ENCODE measurements around the gene PIK3R4. TPM values are rescaled to one million over a fixed set of nuclear protein-coding genes. Genes with fewer than 3 reads are reported as not detected.

Gene PIK3R4
- total RNA-seq, 2 donors from 2014 or later = 17.4 to 23.9 TPM

DNA sequence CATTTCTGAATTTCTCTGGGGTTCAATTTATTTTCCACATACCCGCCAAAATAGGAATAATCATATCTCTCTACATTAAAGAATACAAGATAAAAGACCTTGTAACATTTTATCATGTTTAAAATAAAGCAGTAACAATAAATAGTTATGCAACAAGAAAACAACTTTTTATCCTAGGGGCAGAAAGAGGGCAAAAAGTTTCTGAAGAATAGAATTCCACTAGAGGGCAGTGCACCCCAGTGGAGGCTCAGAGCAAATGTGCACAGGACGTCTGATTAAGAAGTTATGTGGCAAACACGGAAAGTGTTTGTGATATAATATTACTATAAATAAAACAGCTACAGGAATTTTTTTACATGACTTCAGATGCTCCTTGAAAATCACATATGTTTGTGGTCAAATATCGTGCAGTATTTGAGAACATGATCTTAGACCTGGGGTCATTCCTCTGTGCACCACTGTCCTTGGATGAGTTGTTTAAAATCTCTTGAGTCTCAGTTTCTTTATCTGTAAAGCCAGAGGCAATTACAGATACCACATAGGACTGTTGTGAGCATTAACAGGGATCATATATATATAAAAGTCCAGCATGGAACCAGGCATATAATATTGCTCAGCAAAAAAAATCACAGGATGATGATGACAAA lies 13.2 kb upstream of the PIK3R4 start:
- Mint-ChIP-seq H3K27ac (no peak overlapping the region), H3K27me3 (peaks cover 11% of the 10 kb centered on the region), H3K4me1 (no peaks in the 10 kb centered on the region), H3K36me3 (ENCODE audit: low read depth) (no peaks in the 10 kb centered on the region), H3K9me3 (no peaks in the 10 kb centered on the region), H3K4me3 (no peak overlapping the region)
- ATAC-seq (replicated peaks) = peak; percentile 78

DNA sequence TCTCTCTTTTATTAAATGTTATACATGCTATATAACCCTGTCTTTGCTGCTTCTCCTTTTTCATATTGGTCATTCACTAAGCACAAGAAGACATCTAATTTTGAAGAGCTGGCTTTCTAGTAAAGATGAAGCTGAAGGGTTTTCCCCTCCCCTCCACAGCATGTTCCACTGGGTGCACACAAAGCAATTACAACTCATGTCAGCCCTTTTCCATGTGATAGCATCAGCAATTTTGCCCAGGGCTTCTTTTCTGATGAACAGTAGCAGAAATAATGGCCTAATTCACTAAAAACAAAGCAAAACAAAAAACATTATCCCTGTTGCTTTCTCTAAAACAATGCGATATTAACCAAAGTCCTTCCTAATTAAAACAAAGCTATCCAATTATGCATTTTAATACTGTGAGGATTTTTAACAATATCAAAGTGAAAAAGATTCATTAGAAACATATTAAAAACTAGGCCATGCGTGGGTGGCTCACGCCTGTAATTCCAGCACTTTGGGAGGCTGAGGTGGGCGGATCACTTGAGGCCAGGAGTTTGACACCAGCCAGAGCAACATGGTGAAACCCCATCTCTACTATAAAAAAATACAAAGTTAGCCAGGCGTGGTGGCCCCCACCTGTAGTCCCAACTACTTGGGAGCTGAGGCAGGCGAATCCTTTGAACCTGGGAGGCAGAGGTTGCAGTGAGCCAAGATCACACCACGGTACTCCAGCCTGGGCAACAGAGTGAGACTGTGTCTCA lies 12.2 kb upstream of the PIK3R4 start:
- Mint-ChIP-seq H3K4me3 (no peak overlapping the region), H3K9me3 (no peaks in the 10 kb centered on the region), H3K27me3 (peaks cover 8% of the 10 kb centered on the region), H3K27ac (no peak overlapping the region), H3K36me3 (ENCODE audit: low read depth) (no peaks in the 10 kb centered on the region), H3K4me1 (no peaks in the 10 kb centered on the region)
- no peak for ATAC-seq (replicated peaks)

DNA sequence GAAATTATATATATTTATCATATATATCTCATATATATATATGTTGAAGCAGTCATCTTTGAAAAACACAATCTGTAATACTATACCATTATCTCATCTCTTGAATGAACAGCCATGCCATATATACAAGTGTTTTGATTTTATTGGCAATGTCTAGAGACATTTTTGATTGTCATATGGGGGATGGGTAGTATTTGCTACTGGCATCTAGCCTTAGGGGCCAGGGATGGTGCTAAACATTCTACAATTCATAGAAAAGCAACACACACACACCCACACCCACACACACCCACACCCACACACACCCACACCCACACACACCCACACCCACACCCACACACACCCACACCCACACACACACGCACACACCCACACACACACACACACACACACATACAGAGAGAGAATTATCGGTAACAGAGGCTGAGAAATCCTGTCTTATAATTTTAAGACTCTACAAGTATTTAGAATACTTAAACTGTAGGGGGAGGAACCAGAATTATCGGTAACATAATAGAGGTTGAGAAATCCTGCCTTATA lies 11.1 kb upstream of the PIK3R4 start:
- H3K9me3 Mint-ChIP-seq = no peaks in the 10 kb centered on the region
- ATAC-seq (replicated peaks) = no peak
- H3K4me1 Mint-ChIP-seq = no peaks in the 10 kb centered on the region
- peaks cover 3% of the 10 kb centered on the region for H3K27me3 Mint-ChIP-seq
- H3K4me3 Mint-ChIP-seq = no peak overlapping the region
- H3K36me3 Mint-ChIP-seq (ENCODE audit: low read depth) = no peaks in the 10 kb centered on the region
- H3K27ac Mint-ChIP-seq = no peak overlapping the region

DNA sequence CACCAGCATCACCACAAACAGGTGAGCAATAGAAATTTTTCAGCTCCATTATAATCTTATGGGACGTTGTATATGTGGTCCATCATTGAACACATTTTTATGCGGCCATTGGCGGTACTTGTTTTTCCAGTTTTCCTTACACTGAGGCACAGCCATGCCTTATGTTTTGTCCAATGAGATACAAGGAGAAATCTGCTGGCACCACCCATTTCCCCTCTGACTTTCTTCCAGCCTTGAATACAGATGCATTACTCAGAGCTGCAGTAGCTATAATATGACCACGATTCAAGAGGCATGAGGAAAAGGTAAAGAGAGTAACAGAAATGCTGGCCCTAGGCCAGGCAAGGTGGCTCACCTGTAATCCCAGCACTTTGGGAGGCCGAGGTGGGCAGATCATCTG lies 9.0 kb upstream of the PIK3R4 start:
- Mint-ChIP-seq H3K4me3 (no peak overlapping the region), H3K4me1 (no peaks in the 10 kb centered on the region), H3K36me3 (ENCODE audit: low read depth) (no peaks in the 10 kb centered on the region), H3K27me3 (no peaks in the 10 kb centered on the region), H3K27ac (no peak overlapping the region), H3K9me3 (no peaks in the 10 kb centered on the region)
- no peak for ATAC-seq (replicated peaks)

DNA sequence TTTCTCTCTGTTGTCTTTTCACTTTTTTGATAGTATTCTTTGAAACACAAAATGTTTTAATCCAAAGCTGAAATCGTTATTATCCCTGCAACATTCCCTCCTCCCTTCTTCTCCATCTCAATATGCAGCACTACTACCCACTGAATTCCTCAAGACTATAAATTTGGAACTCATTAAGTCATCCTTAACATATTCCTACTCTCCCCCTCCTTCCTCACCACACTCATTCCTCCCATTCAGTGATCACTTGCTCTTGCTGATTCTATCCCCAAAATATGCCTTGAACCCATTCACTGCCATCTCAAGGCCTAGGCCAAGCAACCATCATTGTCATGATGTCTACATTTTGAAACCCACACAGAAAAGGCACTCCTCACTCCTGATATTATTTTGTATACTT lies 2.4 kb upstream of the PIK3R4 start:
- H3K4me1 Mint-ChIP-seq = peaks cover 7% of the 10 kb centered on the region
- no peaks in the 10 kb centered on the region for H3K27me3 Mint-ChIP-seq
- no peak overlapping the region for H3K27ac Mint-ChIP-seq
- no peak for ATAC-seq (replicated peaks)
- H3K36me3 Mint-ChIP-seq (ENCODE audit: low read depth) = peaks cover 14% of the 10 kb centered on the region
- no peak overlapping the region for H3K4me3 Mint-ChIP-seq
- H3K9me3 Mint-ChIP-seq = no peaks in the 10 kb centered on the region

DNA sequence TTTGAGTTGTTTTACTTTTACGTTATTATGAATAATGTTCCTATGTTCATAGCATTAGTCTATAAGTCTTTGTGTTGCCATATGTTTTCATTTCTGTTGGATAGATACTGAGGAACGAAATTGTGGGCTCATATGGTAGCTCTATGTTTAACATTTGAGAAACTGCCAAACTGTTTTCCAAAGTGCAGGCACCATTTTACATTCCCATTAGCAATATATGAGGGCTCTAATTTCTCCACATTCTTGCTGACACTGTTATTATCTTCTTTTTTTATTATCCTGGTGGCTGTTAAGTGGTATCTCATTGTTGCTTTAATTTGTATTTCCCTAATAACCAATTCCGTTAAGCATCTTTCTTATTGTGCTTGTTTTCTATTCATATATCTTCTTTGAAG lies 1.8 kb upstream of the PIK3R4 start:
- H3K27ac Mint-ChIP-seq = peak overlapping the region; percentile 86
- H3K36me3 Mint-ChIP-seq (ENCODE audit: low read depth) = peaks cover 20% of the 10 kb centered on the region
- ATAC-seq (replicated peaks) = no peak
- no peaks in the 10 kb centered on the region for H3K27me3 Mint-ChIP-seq
- peaks cover 12% of the 10 kb centered on the region for H3K4me1 Mint-ChIP-seq
- no peak overlapping the region for H3K4me3 Mint-ChIP-seq
- no peaks in the 10 kb centered on the region for H3K9me3 Mint-ChIP-seq

DNA sequence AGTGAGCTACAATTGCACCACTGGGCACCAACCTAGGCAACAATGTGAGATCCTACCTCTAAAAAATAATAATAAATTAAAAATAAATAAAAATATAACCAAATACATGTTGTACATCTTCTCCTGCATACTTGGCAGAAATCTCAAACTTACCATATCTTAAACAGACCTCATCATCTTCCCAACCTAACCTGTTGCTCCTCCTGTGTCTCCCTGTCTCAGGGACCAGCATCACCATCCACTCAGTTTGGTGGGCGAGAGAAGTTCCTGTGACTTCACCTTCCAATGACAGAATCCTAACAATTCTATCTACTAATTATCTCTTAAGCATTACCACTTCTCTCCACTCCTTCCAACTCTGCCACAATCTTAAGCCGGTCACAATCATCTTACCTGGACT lies 3.3 kb downstream of the PIK3R4 start:
- H3K27ac Mint-ChIP-seq = peak overlapping the region; percentile 32
- no peaks in the 10 kb centered on the region for H3K27me3 Mint-ChIP-seq
- no peaks in the 10 kb centered on the region for H3K9me3 Mint-ChIP-seq
- H3K36me3 Mint-ChIP-seq (ENCODE audit: low read depth) = peaks cover 59% of the 10 kb centered on the region
- H3K4me1 Mint-ChIP-seq = peaks cover 29% of the 10 kb centered on the region
- no peak overlapping the region for H3K4me3 Mint-ChIP-seq
- ATAC-seq (replicated peaks) = no peak

DNA sequence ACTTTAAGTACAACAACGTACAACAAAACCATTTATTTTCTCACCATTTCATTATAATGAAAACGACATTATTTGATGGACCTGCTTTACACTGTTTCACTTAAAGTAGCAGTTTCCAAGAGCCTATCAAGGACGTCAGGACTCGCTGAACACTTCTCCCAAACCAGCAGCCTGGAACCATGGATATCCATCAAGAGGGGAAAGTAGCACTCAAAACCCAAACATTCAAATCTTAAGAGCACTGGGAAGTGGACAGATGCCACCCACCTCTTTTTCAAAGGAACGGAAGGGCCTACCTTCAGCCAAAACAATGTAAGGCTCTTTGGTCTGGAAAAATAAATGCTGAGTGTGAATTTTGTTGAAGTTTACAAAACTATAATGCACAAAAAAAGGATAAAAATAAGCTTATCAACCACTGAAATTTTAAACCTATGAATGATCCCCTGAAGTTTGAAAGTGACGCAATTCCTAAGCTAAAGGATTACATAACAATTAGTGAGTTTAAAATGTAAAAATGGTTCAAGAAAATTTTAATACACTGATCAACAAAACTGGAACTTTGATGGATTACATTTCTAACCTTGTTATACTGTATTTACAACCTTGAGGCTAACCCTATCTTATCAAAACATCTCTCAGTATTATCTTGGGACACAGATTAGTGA lies 4.6 kb downstream of the PIK3R4 start:
- H3K36me3 Mint-ChIP-seq (ENCODE audit: low read depth) = peaks cover 71% of the 10 kb centered on the region
- H3K4me3 Mint-ChIP-seq = no peak overlapping the region
- ATAC-seq (replicated peaks) = no peak
- peaks cover 29% of the 10 kb centered on the region for H3K4me1 Mint-ChIP-seq
- peak overlapping the region; percentile 4 for H3K27ac Mint-ChIP-seq
- H3K27me3 Mint-ChIP-seq = no peaks in the 10 kb centered on the region
- no peaks in the 10 kb centered on the region for H3K9me3 Mint-ChIP-seq

DNA sequence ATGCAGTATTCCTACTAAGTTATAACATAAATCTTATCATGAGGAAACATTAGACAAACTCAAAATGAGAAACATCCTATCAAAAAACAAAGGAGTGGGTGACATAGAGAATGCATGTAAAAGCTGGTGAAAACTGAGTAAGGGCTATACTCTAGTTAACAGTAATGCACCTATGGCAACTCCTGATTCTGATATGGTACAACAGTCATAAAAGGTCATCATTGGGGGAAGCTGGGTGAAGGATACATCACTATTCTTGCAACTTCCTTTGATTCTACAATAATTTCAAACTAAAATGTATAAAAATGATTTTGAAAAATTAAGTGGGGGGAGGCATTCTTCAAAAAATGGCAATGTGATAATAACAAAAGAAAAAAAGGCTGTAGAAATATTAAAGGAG lies 6.8 kb downstream of the PIK3R4 start:
- peaks cover 29% of the 10 kb centered on the region for H3K4me1 Mint-ChIP-seq
- H3K27me3 Mint-ChIP-seq = no peaks in the 10 kb centered on the region
- peaks cover 82% of the 10 kb centered on the region for H3K36me3 Mint-ChIP-seq (ENCODE audit: low read depth)
- H3K4me3 Mint-ChIP-seq = no peak overlapping the region
- no peak overlapping the region for H3K27ac Mint-ChIP-seq
- ATAC-seq (replicated peaks) = no peak
- no peaks in the 10 kb centered on the region for H3K9me3 Mint-ChIP-seq

DNA sequence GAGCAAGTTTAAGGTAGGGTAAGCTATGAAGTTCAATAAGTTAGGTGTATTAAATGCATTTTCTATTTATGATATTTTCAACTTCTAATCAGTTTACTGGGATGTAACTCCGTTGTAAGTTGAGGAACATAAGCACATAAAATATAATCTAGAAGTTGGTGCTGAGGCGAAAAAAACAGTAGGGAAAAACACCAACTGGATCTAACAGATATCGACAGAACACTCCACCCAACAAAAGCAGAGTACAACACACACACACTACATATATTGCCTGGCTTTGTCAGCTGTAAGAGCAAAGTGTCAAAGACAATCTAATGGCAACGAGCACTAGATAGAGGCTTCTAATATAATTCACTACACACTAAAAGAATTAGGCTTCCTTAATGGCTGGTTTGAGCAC lies 8.4 kb downstream of the PIK3R4 start:
- Mint-ChIP-seq H3K4me1 (peaks cover 15% of the 10 kb centered on the region), H3K4me3 (no peak overlapping the region), H3K27ac (peak overlapping the region; percentile 29)

DNA sequence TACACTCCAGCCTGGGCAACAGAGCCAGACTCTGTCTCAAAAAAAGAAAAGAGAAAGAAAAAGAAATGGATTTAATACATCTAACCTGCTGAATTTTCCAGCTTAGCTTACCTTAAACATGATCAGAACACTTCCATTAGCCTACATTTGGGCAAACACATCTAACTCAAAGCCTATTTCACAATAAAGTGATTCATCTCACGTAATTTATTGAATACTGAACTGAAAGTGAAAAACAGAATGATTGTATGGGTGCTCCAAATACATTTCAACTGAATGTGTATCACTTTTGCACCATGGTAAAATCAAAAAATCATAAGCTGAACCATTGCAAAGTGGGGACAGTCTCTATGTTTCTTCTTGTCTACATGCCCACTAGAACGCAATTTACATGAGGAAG lies 9.0 kb downstream of the PIK3R4 start:
- ATAC-seq (replicated peaks) = peak; percentile 52

More for the DNA sequence above, 8.4 kb downstream of the PIK3R4 start:
- Mint-ChIP-seq H3K9me3 (no peaks in the 10 kb centered on the region), H3K27me3 (no peaks in the 10 kb centered on the region), H3K36me3 (ENCODE audit: low read depth) (peaks cover 83% of the 10 kb centered on the region)
- no peak for ATAC-seq (replicated peaks)

DNA sequence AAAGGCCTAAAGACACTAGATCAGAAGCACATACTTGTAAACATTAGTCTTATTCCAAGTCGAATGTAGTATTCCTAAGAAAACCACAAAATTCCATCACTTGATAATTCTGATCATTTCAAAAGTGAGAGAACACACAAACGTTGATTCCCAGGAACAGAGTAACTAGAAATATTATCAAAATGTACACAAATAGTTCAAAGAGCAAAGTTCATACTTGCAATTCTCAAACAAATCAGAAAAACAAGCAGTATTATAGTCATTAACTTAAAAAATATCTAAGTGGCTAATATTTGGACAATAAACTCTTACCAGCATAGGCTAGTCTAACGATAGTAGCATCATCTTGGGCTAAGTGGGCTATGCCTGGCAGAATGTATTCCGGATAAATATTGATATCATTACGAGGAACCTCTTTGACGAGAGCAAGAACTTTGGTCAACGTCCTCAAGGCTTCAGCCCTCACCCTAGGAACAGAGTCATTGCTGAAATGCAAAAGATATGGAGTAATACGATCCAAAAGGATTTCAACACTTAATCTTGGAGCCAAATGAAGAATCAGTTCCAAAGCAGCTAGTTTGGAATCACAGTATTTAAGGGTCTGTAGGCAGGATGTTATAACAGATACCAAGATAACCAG lies 13.3 kb downstream of the PIK3R4 start:
- Mint-ChIP-seq H3K4me1 (no peaks in the 10 kb centered on the region), H3K9me3 (no peaks in the 10 kb centered on the region), H3K36me3 (ENCODE audit: low read depth) (peaks cover 88% of the 10 kb centered on the region), H3K27me3 (no peaks in the 10 kb centered on the region), H3K27ac (no peak overlapping the region), H3K4me3 (no peak overlapping the region)
- ATAC-seq (replicated peaks) = no peak

More for the DNA sequence above, 9.0 kb downstream of the PIK3R4 start:
- Mint-ChIP-seq H3K36me3 (ENCODE audit: low read depth) (peaks cover 83% of the 10 kb centered on the region), H3K27ac (peak overlapping the region; percentile 29), H3K9me3 (no peaks in the 10 kb centered on the region), H3K27me3 (no peaks in the 10 kb centered on the region), H3K4me3 (no peak overlapping the region), H3K4me1 (peaks cover 11% of the 10 kb centered on the region)

DNA sequence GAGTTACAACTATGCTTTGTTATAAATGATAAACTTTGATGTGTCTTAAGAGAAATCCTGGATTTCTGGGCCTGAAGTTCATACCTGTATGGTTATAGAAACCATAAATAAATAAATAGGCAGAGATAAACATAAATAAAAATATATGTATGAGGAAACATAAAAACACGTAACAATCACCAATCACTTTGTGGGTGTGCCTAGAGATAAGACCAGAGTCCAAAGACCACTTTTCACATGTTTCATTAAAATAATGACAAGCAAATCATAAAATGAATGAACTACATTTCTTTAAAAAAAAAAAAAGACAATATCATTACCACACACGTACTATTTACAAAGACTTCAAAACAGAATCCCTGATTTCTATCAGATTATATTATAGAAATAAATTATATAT lies 14.1 kb downstream of the PIK3R4 start:
- no peak overlapping the region for H3K27ac Mint-ChIP-seq
- no peak for ATAC-seq (replicated peaks)

DNA sequence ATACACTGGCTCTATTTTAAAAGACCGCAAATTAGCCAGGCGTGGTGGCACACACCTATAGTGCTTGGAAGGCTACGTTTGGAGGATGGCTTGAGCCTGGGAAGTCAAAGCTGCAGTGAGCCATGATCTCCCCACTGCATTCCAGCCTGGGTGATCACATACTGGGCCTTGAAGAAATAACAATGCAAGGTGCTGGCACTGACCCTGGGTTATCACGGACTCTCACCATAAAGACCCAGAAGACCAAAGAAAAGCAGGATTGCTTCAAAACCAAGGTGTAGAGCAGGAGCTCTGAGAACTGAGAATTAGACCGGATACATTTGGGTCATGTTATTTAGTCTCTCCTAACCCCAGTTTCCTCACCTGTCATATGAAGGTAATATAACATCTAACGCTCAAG lies 14.8 kb downstream of the PIK3R4 start:
- Mint-ChIP-seq H3K4me1 (no peaks in the 10 kb centered on the region), H3K9me3 (no peaks in the 10 kb centered on the region), H3K27ac (peak overlapping the region; percentile 14), H3K4me3 (no peak overlapping the region), H3K36me3 (ENCODE audit: low read depth) (peaks cover 86% of the 10 kb centered on the region), H3K27me3 (no peaks in the 10 kb centered on the region)
- no peak for ATAC-seq (replicated peaks)

More for the DNA sequence above, 14.1 kb downstream of the PIK3R4 start:
- Mint-ChIP-seq H3K27me3 (no peaks in the 10 kb centered on the region), H3K9me3 (no peaks in the 10 kb centered on the region), H3K4me3 (no peak overlapping the region), H3K4me1 (no peaks in the 10 kb centered on the region), H3K36me3 (ENCODE audit: low read depth) (peaks cover 86% of the 10 kb centered on the region)
